GM19035 (cell line): ENCODE measurements around the gene CAST.
A peak's percentile ranks its signal among the peaks of the same experiment; 100 is the strongest.
"Not testable (repeated sequence)": the region's sequence is repeated elsewhere in the genome, so short reads cannot be mapped to it uniquely, and the experiment has no call there.

Experiments
- ATAC-seq: cut with Tn5 transposase; IDR thresholded peaks from one replicate; pipeline ENCODE4 v1.9.1; 2021; ENCODE audit not compliant: unreplicated experiment

The CAST gene

DNA sequence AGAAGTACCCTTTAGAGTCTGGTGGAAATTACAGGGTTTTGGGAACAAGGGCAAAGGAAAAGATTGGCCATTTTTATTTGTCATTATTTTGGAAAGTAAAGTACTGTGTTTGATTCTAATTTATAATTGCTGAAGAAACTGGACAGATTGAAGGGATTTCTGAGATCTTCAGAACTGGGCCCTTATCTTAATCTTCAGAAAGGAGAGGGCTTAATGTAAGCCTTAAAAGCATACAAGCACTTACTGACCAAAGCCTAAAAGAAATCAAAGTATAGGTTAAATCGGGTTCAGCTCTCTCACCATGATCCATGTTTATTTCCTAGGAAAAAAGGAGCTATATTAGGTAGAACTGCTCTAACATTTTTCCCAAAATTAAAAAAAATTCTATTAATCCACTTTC lies 109.9 kb downstream of the CAST start:
- ATAC-seq, result no peak

GRCh38 chr5:96772542-96772941 lies 110.4 kb downstream of the CAST start:
- no peak for ATAC-seq

GRCh38 chr5:96775050-96775449 lies 112.9 kb downstream of the CAST start:
- ATAC-seq, result no peak

DNA sequence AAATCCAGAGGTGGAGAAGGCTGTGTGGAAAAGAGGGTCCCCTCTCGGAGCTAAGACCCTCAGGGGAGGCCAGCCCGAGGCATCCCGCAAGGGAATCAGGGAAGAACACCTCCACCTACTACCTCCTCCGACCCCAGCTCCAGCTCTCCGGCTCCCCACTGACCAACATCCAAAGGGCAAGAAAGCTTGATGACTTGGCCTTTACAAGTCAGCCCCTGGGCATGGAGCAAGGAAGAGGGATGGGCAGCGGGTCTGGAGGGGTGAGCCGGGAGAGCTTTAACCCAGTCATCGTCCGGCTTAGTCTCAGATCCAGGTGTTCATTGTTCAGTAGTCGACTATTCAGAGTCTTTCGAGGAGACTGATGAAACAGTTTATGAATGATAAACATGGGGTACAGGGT lies 113.5 kb downstream of the CAST start:
- no peak for ATAC-seq

DNA sequence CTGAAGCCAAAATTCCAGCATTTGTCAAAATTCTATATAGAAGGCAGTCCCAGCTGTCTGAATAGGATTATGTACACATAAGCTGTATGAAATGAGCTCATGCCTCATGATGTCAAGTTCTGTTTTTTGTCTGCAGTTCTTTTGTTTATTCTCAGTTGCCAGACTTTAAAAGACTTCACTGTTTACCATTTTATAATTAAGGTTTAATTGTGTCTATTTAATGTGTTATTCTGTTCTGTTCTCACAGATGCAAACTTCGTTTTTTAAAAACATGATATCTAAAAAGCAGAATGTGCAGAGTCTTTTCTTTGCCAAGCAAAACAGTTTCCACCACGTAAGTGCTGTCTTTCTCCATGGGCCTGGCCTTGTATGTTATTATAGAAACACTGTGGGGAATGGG lies 114.4 kb downstream of the CAST start:
- no peak for ATAC-seq

GRCh38 chr5:96778409-96778808 lies 116.2 kb downstream of the CAST start:
- no peak for ATAC-seq

GRCh38 chr5:96780626-96781025 lies 118.5 kb downstream of the CAST start:
- ATAC-seq, result no peak

DNA sequence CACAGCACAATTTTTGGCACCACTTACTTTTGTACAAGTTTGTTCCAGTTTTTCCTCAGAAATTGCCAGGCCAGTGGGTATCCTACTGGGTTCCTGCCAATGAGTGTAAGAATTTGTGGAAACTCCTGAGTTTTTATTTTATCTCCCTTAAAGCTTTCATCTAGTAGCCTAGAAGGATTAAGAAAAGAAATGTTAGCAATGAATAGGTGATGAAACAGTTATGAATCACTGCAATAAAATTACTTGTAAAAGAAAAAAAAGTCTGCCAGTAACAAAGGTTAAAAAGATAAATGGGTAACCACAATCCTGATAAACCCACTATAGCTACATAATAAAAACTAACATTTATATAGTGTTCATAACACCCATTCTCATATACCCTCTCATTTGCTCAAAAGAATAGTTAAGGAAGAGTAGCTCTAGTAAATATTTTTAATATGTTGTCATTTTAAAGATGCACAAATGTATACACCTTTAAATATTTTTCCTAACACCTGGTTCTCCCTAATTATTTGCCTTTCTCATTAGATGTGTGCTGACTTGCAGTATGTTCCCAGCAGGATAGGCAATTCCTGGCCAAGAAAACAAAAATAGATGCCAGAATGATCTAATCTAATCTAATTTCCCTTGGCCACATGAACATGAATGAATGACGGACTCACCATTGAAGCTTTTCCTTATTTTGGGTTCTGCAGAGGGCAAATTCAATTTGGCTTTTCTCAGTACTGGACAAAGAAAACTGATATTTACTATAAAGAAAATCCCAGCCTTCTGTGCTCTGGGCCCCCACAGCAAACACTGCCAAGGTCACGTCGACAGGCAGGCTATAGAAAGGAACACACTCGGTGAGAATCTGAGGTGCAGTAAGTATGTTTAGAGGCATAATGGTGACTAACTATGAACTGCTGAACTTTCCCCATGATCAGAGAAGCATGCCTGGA lies 119.1 kb downstream of the CAST start:
- ATAC-seq, result no peak

GRCh38 chr5:96783326-96783725 lies 121.2 kb downstream of the CAST start:
- no peak for ATAC-seq

GRCh38 chr5:96785326-96786109 lies 123.3 kb downstream of the CAST start:
- no peak for ATAC-seq

GRCh38 chr5:96788112-96788749 lies 126.1 kb downstream of the CAST start:
- no peak for ATAC-seq

DNA sequence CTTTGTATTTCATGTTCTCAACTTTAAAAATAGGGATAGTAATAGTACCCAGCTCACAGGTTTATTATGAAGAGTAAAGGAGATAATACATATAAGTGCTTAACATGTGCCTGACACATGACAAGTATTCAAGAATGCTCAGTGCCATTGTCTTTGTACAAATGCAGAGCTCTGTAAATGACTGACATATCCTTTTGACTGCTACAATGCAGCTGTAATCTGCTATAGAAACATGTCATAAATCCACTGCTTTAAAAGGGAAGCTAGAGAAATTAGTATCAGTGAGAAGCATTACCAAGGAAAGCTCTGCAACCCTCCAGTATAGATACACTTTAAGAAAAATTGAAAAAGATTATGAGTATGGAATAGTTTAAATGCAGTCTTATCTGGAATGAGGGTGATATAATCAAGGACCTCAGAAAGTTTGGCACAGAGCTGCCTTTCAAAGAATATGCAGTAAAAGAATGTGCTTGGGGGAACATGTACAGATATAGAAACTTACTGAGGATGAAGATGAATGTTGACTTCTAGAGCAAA lies 127.7 kb downstream of the CAST start:
- ATAC-seq, result no peak

GRCh38 chr5:96790961-96791504 lies 128.9 kb downstream of the CAST start:
- no peak for ATAC-seq

- no peak for ATAC-seq
These were observed 132.6 kb downstream of the CAST start for GRCh38 chr5:96794757-96795156.

GRCh38 chr5:96795626-96796025 lies 133.4 kb downstream of the CAST start:
- ATAC-seq, result no peak

GRCh38 chr5:96796434-96796833 lies 134.3 kb downstream of the CAST start:
- no peak for ATAC-seq

DNA sequence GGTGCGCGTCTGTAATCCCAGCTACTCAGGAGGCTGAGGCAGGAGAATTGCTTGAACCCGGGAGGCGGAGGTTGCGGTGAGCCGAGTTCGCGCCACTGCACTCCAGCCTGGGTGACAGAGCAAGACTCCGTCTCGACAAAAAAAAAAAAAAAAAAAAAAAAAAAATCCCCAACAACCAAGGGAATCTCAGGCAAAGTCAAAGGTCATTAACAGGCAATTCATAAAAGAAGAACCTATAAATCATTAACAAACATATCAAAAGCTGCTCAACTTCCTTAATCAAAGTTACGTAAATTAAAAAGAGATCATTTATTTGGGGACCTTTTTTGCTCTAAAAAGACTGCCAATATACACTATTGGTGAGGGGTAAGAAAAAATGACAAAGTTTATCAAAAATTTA lies 139.5 kb downstream of the CAST start:
- not testable (repeated sequence) for ATAC-seq

DNA sequence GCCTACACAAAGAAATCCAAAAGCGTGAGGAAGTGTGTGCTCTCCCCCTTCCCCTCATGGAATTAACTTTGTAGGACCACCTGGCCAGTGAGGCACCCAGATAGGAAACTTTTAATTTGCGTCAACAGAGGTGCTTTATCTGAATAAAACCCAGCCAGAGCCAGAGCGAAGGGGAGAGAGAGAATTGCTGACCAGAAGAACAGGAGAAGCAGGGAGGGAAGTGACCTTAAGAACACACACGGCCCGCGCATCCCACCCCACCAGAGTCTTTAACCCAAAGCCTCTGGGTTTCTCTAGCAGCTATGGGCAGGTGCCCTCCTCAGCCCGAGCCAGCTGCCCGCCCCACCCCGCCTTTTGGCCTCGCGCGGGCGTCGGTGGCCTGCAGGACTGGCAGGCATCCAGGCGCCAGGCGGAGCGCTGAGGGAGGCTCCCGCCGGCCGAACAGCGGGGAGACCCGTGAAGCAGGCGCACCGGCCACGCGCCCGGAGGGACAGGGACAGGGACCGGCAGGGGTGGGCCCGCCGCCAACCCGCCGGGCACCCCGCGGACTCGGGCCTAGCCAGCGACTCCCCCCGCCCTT lies 145.0 kb downstream of the CAST start:
- ATAC-seq, result peak; percentile 44

GRCh38 chr5:96808541-96808828 lies 146.3 kb downstream of the CAST start:
- no peak for ATAC-seq

DNA sequence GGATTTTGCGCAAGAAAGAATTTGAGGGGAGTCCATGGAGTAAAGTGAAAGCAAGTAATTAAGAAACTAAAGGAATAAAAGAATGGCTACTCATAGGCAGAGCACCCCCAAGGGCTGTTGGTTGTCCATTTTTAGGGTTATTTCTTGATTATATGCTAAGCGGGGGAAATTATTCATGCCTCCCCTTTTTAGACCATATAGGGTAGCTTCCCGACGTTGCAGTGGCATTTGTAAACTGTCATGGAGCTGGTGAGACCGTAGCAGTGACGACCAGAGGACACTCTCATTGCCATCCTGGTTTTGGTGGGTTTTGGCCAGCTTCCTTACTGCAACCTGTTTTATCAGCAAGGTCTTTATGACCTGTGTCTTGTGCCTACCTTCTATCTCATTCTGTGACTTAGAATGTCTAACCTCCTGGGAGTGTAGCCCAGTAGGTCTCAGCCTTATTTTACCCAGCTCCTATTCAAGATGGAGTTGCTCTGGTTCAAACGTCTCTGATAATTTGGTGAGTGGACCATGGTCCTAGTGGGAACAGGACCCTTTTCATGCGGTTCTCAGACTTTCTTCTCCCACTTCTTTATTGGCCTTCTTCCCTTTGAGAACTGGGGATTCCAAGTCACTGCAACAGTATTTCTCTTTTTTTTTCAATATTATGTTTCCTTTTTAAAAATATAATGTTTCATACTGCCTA lies 146.8 kb downstream of the CAST start:
- ATAC-seq, result no peak
